ENCODE data around the gene FLACC1. TPM values are rescaled to one million over a fixed set of nuclear protein-coding genes. Genes with fewer than 3 reads are reported as not detected.
"Not testable (repeated sequence)": the region's sequence is repeated elsewhere in the genome, so short reads cannot be mapped to it uniquely, and the experiment has no call there.

Gene FLACC1
- total and polyA plus RNA-seq, 8 donors = 1.5 to 5.1 (median 3.1) TPM

DNA sequence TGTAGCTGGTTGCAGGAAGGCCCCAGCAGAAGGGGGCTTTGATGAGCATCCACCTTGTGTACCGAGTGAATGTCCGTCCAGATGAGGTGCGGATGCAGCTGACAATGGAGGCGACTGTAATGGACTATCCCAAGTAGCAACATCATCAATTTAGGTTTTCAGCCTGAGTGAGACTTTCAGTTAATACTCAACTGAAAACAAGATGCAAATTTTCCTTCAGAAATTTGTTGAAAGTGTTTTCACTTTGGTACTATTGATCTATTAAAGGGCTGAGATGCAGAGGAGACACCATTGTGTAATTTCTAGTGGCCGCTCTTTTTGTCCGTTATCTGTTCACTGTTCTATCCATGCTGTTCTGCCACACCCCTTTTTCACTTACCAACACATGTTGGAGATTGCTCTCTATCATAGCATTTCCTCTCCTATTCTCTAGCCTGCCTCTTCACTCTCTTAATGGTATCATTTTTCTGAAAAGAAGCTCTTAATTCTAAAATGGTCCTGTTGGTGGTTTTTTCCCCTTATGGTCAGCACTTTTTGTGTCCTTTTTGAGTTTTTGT is 108.8 kb downstream of the FLACC1 start:
- ATAC-seq (no peak), DNase-seq (no peak)
- Histone ChIP-seq H3K27ac (no peak overlapping the region), H3K4me3 (no peak overlapping the region), H3K4me1 (peaks cover 0 to 19% of the 10 kb centered on the region in 2 donors), H3K9me3 (no peaks in the 10 kb centered on the region), H3K27me3 (no peaks in the 10 kb centered on the region), H3K36me3 (no peaks in the 10 kb centered on the region)
- intact Hi-C loops (cut with DNase I) = no loop called here
- TF ChIP-seq, protein P1, sequence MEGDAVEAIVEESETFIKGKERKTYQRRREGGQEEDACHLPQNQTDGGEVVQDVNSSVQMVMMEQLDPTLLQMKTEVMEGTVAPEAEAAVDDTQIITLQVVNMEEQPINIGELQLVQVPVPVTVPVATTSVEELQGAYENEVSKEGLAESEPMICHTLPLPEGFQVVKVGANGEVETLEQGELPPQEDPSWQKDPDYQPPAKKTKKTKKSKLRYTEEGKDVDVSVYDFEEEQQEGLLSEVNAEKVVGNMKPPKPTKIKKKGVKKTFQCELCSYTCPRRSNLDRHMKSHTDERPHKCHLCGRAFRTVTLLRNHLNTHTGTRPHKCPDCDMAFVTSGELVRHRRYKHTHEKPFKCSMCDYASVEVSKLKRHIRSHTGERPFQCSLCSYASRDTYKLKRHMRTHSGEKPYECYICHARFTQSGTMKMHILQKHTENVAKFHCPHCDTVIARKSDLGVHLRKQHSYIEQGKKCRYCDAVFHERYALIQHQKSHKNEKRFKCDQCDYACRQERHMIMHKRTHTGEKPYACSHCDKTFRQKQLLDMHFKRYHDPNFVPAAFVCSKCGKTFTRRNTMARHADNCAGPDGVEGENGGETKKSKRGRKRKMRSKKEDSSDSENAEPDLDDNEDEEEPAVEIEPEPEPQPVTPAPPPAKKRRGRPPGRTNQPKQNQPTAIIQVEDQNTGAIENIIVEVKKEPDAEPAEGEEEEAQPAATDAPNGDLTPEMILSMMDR (IDR thresholded peaks at IDR 0.05) = no peak

GRCh38 chr2:201246280-201246679 is 110.9 kb downstream of the FLACC1 start:
- no peaks in the 10 kb centered on the region for H3K36me3 ChIP-seq
- intact Hi-C loops (cut with DNase I) = no loop called here
- peaks cover 0 to 21% of the 10 kb centered on the region in 2 donors for H3K4me1 ChIP-seq
- H3K27ac ChIP-seq = peak overlapping the region in 1 of 2 donors; percentile 7
- no peaks in the 10 kb centered on the region for H3K27me3 ChIP-seq
- TF ChIP-seq, protein P1 (IDR thresholded peaks at IDR 0.05) = no peak
- ATAC-seq (peak; percentile 33), DNase-seq (no peak)
- H3K9me3 ChIP-seq = no peaks in the 10 kb centered on the region
- no peak overlapping the region for H3K4me3 ChIP-seq

DNA sequence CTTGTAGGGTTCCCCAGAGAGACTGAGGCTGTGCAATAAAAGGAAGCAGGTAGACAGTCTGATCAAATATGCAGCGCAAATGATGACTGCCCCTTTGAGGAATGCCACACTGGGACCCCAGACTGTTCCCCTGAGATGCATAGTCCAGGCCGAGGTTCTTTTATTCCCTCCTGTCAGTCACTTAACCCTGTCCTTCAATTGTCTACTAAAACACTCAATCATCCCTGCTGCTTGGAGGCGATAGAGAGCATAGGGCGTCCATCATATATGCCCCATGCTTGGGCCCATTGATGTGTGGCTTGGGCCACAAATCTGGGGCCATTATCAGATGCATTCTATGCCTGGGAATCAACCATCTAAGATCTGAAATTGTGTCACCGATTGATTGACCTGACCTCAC is 112.3 kb downstream of the FLACC1 start:
- intact Hi-C loops (cut with DNase I) = no loop called here
- H3K9me3 ChIP-seq = no peaks in the 10 kb centered on the region
- H3K36me3 ChIP-seq = no peaks in the 10 kb centered on the region
- TF ChIP-seq, protein P1 (IDR thresholded peaks at IDR 0.05) = no peak
- ATAC-seq (no peak), DNase-seq (no peak)
- no peak overlapping the region for H3K27ac ChIP-seq
- peaks cover 0 to 27% of the 10 kb centered on the region in 2 donors for H3K4me1 ChIP-seq
- no peaks in the 10 kb centered on the region for H3K27me3 ChIP-seq
- H3K4me3 ChIP-seq = no peak overlapping the region

DNA sequence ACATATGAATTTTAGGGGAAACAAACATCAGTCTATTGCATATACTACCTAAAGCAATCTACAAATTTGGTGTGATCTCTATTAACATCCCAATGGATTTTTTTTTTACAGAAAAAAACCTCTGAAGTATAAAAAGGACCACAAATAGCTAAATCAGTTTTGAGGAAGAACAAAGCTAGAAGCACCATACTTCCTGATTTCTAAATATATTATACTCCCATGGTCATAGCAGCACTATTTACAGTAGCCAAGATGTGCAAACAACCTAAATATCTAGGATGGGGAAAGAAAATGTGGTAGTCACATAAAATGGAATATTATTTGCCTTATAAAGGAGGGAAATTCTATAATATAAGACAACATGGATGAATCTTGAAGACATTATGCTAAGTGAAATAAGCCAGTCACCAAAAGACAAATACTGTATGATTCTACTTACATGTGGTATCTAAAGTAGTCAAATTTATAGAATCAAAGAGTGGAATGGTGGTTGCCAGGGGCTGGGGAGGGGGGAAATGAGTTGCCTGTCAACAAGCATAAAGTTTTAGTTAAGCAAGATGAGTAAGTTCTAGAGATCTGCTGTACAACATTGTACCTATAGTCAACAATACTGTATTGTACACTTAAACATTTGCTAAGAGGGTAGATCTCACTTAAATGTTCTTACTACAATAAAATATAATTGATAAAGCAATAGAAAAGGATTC is 114.4 kb downstream of the FLACC1 start:
- Histone ChIP-seq H3K27ac (no peak overlapping the region), H3K36me3 (no peaks in the 10 kb centered on the region), H3K9me3 (no peaks in the 10 kb centered on the region), H3K27me3 (no peaks in the 10 kb centered on the region), H3K4me1 (peaks cover 0 to 40% of the 10 kb centered on the region in 2 donors), H3K4me3 (no peak overlapping the region)
- DNase-seq (no peak), ATAC-seq (no peak)
- TF ChIP-seq, protein P1 (IDR thresholded peaks at IDR 0.05) = no peak
- intact Hi-C loops (cut with DNase I) = no loop called here

GRCh38 chr2:201239167-201239935 is 117.8 kb downstream of the FLACC1 start:
- intact Hi-C loops (cut with DNase I); H3K9me3 ChIP-seq: not testable (repeated sequence)
- H3K27ac ChIP-seq = peak overlapping the region; percentile 50 to 65

More at GRCh38 chr2:201239167-201239935, 117.8 kb downstream of the FLACC1 start:
- DNase-seq = peak in 2 of 4 donors; percentile 82 to 90
- not testable (repeated sequence) for H3K27me3 ChIP-seq, H3K4me3 ChIP-seq, H3K36me3 ChIP-seq
- H3K4me1 ChIP-seq = peaks cover 15 to 66% of the 10 kb centered on the region in 2 donors
- ATAC-seq = peak; percentile 67

Other genes starting within 250 kb of the FLACC1 start
- 100 to 1,000 TPM; 278 to 327 TPM for gene CFLAR, start 241.2 kb downstream of the FLACC1 start, total RNA-seq
- gene CFLAR, start 241.2 kb downstream of the FLACC1 start, polyA plus RNA-seq (ENCODE audit: insufficient read length in 6 of 6) = 100 to 1,000 TPM in 4 of 6 donors, 10 to 100 TPM in 2; 93.3 to 103 (median 101) TPM
- 10 to 100 TPM; 30.3 to 31.5 TPM for gene CASP10, start 174.2 kb downstream of the FLACC1 start, total RNA-seq
- gene CASP10, start 174.2 kb downstream of the FLACC1 start, polyA plus RNA-seq (ENCODE audit: insufficient read length in 6 of 6) = 10 to 100 TPM; 14.6 to 21.2 (median 16.4) TPM
- gene CASP8, start 96.8 kb downstream of the FLACC1 start, total RNA-seq = 10 to 100 TPM; 26.3 to 40.4 TPM
- 10 to 100 TPM; 19.2 to 25.0 (median 21.5) TPM for gene CASP8, start 96.8 kb downstream of the FLACC1 start, polyA plus RNA-seq (ENCODE audit: insufficient read length in 6 of 6)
- gene TRAK2, start 94.1 kb upstream of the FLACC1 start, total RNA-seq = 10 to 100 TPM; 49.0 to 53.9 TPM
- 10 to 100 TPM; 46.3 to 54.7 (median 50.4) TPM for gene TRAK2, start 94.1 kb upstream of the FLACC1 start, polyA plus RNA-seq (ENCODE audit: insufficient read length in 6 of 6)
- 10 to 100 TPM; 16.0 to 23.6 TPM for gene STRADB, start 94.4 kb upstream of the FLACC1 start, total RNA-seq
- gene STRADB, start 94.4 kb upstream of the FLACC1 start, polyA plus RNA-seq (ENCODE audit: insufficient read length in 6 of 6) = 10 to 100 TPM; 42.3 to 54.9 (median 46.4) TPM